Activated CD4-positive, alpha-beta T cell treated with anti-CD3 and anti-CD28 coated beads, Interleukin-2, amount 50 U/mL, for 24 hours (primary cell): ENCODE results near the gene AGAP4.
"Not testable (repeated sequence)": the region's sequence is repeated elsewhere in the genome, so short reads cannot be mapped to it uniquely, and the experiment has no call there.

Experiments
- DNase-seq, 2 donors: peaks; one replicate each; pipeline ENCODE4 v3.0.0-alpha.2; 2020; ENCODE audit warnings: low read depth in 1 of 2, low spot score in 1 of 2

AGAP4 gene

DNA sequence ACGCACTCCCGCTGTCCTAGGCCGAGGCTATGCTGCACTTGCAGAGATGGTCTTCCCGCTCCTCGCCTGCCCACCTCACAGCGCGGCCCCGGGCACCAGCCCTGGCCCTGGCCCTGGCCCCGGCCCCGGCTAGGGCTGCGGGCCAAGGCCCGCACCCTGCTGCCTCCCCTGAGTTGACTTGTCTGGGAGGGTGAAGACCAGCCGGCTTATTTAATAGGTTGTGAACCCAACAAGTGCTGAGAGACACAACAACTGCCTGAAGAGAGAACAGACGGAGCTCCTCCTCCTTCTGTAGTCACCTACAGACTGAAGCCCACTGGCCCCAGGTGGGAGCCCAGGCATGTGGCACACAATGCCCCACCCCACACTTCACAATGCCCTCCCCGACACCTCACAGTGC is at the start of gene AGAP4:
TSS of gene AGAP4 (minus strand) at position 101 of the 400 bp plus-strand sequence. CDS start 153 bp downstream, outside the sequence.
- not testable (repeated sequence) for DNase-seq

DNA sequence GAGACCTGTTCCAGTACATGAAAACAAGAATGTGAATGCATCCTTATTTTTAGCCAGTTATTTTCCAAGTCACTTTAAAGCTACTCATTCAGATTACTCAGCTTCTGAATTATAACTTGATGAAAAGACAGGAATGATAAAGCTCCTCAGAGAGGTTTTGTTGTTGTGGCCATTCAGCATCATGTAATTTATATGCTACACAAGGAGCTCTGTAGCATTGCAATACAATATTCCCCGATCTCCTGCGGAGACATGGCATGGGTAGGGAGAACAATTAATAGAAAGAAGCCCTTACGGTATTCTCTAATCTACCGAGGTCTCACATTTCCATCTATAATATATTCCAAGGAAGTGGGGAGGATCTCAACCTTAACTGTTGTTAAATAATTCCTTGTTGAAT is 43.4 kb upstream of the AGAP4 start:
- not testable (repeated sequence) for DNase-seq

- DNase-seq, result not testable (repeated sequence)
Measured at GRCh38 chr10:45889539-45890230, 42.4 kb upstream of the AGAP4 start.

GRCh38 chr10:45882880-45883279 is 35.6 kb upstream of the AGAP4 start:
- DNase-seq, result not testable (repeated sequence)

DNA sequence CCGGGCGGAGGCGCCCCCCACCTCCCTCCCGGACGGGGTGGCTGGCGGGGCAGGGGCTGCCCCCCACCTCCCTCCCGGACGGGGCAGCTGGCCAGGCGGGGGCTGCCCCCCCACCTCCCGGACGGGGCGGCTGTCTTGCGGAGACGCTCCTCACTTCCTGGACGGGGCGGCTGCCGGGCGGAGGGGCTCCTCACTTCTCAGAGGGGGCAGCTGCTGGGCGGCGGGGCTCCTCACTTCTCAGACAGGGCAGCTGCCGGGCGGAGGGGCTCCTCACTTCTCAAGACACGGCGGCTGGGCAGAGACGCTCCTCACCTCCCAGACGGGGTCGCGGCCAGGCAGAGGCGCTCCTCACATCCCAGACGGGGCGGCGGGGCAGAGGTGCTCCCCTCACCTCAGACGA is 18.1 kb upstream of the AGAP4 start:
- DNase-seq, result not testable (repeated sequence)

DNA sequence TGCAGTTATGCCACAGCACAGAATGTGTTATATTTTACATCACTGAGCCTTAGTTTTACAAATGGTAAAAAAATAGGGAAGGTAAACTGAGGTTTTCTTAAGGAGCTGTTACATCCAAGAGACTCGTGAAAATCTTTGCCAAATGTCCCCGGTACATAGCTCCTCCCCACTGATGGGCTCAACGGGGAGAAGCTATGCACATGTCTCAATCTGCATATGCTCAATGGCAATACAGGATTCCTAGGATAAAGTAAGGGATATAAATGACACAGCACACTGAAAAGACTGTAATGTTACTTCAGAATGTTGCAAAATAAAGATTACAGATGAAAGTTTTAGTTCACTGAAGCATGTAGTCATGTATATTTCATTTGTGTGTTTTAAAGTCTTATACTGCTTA is 17.0 kb upstream of the AGAP4 start:
- not testable (repeated sequence) for DNase-seq

DNA sequence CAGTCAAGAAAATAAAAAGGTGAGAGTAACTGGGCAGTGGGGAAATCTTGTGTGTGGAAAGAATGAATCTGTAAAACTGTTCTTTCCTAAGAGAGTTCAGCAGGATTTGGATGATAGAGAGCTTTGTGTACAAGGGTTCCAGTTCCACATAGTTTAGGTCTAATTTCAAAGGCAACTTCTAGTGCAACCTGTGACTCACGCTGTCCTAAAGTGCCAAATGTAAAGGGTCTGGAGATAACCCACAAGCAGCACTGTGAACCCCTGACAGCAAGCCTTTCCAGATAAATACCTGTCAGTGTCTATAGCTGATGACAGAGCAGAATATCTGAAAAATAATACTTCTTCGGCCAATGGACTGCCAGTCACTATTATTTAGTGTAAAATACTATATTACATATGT is 16.3 kb upstream of the AGAP4 start:
- not testable (repeated sequence) for DNase-seq

GRCh38 chr10:45857931-45858330 is 10.6 kb upstream of the AGAP4 start:
- DNase-seq, result not testable (repeated sequence)

DNA sequence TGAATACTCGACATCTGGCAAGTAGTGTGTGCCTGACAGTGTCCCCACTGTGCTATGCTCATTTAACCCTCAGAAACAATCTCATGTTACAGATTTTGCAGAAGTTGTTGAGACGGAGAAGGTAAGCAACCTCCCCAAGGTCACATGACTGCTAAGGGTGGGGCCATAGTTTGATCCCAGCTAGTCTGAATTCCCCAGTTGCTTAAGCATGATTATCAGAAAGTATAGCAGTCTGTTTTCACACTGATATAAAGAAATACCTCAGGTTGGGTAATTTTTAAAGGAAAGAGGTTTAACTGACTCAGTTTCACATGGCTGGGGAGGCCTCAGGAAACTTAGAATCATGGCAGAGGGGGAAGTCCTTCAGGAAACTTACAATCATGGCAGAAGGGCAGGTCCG is 1.2 kb upstream of the AGAP4 start:
- DNase-seq, result not testable (repeated sequence)

DNA sequence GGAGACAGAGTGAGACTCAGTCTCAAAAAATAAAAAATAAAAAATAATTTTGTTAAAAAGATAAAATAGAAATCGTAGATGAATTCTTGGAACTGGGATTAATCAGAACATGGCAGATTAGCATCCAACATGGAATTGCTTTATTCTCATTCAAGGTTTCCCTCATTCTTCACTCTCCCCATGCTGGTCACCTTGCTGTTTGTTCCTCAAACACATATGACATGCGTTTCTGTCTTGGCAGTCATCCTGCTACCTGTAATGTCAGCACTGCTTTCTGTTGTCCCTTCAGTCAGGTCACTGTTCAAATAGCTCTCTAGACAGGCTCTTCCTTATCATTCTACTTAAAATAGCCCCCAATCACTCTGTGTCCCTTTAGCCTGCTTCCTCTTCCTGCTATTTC is 24.4 kb downstream of the AGAP4 start:
- not testable (repeated sequence) for DNase-seq

DNA sequence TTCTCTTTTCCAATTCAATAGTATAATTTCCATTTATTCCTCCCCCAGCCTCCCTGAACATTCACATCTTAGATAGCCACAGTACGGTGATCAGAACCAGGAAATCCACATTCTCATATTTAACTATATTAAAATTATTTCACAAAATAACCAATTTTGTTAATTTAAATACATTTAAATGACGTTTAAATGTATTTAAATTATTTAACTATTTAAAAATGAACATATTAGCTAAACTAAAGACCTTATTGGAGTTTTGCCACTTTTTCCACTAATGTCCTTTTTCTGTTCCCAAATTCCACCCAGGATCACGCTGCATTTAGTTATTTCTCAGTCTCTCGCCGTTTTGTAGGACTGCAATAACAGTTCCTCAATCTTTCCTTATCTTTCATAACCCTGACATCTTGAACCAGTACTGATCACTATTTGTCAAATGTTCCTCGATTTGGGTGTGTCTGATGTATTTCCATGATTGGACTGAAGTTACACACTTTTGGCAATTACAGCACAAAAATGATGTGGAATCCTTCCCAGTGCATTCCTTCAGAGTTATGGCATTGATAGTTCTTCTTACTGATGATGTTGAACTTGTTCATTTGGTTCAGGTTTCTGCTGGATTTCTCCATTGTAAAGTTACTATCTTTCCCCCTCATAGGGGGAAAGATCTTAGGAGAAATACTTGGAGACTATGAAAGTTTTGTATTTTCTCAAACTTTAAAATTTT is 27.0 kb downstream of the AGAP4 start:
- DNase-seq, result not testable (repeated sequence)

DNA sequence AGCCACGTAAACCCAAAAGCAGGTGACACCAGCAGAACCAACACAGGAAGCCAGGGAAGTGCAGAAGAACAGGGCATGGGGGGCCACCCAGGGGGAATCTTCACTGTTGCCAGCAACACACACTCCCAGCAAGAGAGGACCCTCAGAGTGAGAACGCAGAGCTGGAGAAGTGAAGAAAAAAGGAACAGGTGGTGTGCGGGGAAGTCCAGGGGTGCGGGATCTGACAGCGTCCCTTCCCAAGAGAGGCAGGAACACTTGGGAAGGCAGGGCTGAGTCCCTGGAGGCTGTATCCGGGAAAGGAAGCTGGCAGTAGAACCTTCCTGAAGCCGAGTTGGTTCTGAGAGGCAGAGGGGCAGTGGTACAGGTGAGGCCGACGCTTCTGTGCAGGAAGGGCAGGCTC is 27.7 kb downstream of the AGAP4 start:
- DNase-seq, result no peak

- DNase-seq, result no peak
Measured at GRCh38 chr10:45817912-45818311, 29.4 kb downstream of the AGAP4 start.

- DNase-seq, result no peak
Measured at GRCh38 chr10:45817130-45817859, 30.0 kb downstream of the AGAP4 start.

DNA sequence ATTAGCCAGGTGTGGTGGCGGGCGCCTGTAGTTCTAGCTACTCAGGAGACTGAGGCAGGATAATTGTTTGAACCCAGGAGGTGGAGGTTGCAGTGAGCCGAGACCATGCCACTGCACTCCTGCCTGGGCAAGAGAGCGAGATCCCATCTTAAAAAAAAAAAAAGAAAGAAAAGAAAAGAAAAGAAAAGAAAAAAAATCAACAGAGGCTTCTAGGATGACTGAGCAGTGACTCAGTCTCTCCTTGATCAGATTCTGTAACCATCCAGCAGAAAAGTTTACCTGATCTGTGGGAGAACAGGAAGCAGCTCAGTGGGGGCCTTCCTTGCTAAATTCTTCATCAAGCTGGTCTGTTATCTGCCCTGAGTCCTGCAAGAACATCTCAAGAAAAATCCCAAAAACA is 33.2 kb downstream of the AGAP4 start:
- not testable (repeated sequence) for DNase-seq

DNA sequence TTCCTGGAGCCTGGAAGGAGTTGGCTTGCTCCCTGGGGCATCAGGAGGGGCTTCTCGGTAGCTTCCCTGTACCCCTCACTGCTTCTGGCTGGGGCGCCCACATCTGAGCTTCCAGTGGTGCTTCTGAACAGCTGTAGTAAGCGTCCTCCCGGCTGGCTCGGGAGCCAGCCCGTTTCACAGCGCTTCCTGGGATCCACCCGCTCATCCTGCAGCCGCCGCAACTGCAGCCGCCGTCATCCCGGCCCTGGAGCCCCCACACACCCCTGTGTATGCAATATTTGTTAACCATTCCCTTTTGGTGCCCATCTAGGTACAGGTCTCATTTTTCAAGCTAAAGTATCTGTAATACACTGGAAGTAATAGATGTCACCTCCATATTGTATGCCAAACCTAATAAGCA is 34.3 kb downstream of the AGAP4 start:
- DNase-seq, result not testable (repeated sequence)

- DNase-seq, result no peak
Measured at GRCh38 chr10:45811075-45811474, 36.2 kb downstream of the AGAP4 start.

DNA sequence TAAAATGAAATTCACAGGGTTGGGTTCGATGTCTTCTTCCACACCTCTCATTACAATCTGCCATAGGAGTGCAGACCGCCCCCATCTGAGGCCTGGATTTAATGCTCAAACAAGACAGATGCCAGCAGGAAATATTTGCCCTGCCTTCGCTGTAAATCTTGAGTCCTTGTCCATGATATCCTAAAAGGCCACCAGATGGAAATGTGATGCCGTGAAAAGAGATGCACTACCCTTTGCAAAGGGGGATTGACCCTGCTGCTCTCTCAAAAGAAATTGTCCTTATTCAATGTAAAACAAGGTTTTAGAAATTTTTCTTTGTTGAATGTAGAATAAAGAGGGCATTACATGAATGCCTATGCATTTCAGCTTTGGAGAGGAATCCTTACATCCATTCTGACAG is 37.5 kb downstream of the AGAP4 start:
- DNase-seq, result no peak

GRCh38 chr10:45804996-45805395 is 42.3 kb downstream of the AGAP4 start:
- not testable (repeated sequence) for DNase-seq

DNA sequence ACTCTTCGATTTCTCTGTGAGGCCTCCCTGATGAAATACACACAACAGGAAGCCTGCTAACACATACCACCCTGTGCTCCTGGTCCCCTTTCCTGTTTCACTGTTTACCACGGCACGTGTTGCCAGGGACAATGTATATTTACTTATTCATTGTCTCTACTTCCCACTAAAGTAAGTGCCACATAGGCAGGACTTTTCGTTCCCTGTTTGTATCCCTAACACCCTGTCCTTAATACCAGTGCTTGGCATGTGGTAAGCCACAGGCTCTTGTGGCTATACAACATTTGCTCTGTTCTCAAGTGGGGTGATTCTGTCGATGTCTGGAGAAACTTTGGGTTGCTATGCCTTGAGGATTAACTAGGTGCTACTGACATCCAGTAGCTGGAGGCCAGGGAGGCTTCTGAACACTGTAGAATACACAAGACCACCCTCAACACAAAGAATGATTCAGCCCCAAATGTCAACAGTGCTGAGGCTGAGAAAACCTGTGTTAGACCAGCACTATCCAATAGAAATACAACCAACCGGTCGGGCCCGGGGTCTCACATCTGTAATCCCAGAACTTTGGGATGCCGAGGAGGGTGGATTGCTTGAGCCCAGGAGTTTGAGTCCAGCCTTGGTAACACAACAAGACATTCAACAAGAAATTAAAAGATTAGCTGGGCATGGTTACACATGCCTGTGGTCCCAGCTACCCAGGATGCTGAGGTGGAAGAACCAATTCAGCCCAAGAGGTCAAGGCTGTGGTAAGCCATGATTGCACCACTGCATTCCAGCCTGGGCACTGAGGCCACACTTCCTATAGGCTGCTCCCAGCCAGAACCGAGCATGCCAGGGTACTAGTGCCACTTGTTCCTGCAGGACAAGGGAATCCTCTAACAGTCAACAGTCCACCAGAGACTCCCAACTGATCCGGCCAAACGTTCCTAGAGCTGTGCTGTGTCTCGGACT is 44.0 kb downstream of the AGAP4 start:
- DNase-seq, result not testable (repeated sequence)

DNA sequence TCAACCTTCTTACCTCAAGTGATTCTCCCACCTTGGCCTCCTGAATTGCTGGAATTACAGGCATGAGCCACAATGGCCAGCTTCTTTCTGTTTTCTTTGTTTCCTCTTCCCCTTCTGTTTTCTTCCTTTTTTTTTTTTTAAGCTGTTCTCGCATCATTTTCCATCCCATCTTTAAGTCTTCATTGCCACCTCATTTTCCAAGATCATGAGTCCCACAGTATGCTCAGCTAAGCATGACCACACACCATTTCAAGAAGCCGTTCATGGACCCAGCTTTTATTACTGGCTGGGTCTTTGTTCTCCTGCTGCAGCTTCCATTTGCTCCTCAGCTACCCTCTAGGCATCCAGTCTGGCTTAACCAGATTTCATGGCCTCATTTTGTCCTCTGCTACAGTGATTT is 52.5 kb downstream of the AGAP4 start:
- not testable (repeated sequence) for DNase-seq
